ENCODE results near the gene ZNF280D.

DNA sequence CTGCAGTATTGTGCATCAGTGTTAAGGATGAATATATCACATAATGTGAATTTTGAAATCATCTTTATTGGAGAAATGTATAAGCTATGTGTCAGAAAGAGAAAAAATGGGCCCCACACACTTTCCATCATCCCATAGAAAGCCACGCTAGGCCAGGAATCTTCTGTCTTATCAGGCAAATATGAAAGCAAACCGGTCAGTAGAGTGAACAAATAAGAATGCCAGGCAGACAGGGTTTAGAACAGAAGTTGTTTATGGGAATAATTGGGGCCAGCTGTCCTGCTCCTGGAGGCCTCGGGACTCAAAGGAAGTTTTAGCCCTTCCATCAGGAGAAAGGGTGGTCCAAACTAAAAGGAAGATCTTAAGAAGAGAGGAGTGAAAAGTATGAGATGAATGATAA lies 39.5 kb downstream of the ZNF280D start:
- TF ChIP-seq ZNF274 (IDR thresholded peaks at IDR 0.05; ENCODE audit: low read depth, low read length) (no peak), YY1 (IDR thresholded peaks at IDR 0.05; ENCODE audit: insufficient read depth, insufficient read length) (no peak), SUZ12 (IDR thresholded peaks at IDR 0.05; ENCODE audit: extremely low read depth, insufficient read depth, insufficient read length) (no peak)
